WTC11 (cell line): ENCODE data around the gene NFKBIE. TPM values are rescaled to one million over a fixed set of nuclear protein-coding genes. Genes with fewer than 3 reads are reported as not detected.

Source experiments
- ATAC-seq: fragments of 200-7000 bp; cut with Tn5 transposase; 2 replicates; pipeline ENCODE4 v1.10.0; 2021; ENCODE audit warnings: mild to moderate bottlenecking, moderate library complexity
- CTCF ChIA-PET: fragments of 300-600 bp; sonication (Branson Sonifier 250); formaldehyde crosslinking; loops from one replicate; lab custom pipeline; 2021; ENCODE audit warnings: antibody characterized with exemption; lab: Charles Lee
- POLR2A ChIA-PET: fragments of 350-600 bp; sonication (Branson Sonifier 250); formaldehyde crosslinking; loops from one replicate; lab custom pipeline; 2021; ENCODE audit warnings: antibody characterized with exemption; lab: Charles Lee
- DNase-seq: peaks from one replicate; pipeline ENCODE4 v3.0.0; 2021; ENCODE audit warnings: low spot score
- H3K27ac Mint-ChIP-seq: 2 replicates; pipeline ENCODE4 v1.8.0; 2021; ENCODE audit warnings: mixed read lengths
- H3K27me3 Mint-ChIP-seq: 2 replicates; pipeline ENCODE4 v1.8.0; 2021; ENCODE audit warnings: low read depth, mild to moderate bottlenecking, moderate library complexity, mixed read lengths
- H3K36me3 Mint-ChIP-seq: 2 replicates; pipeline ENCODE4 v1.8.0; 2021; ENCODE audit warnings: mixed read lengths
- H3K4me1 Mint-ChIP-seq: 2 replicates; pipeline ENCODE4 v1.8.0; 2022; ENCODE audit warnings: mixed read lengths
- H3K4me3 Mint-ChIP-seq: 2 replicates; pipeline ENCODE4 v1.8.0; 2021; ENCODE audit warnings: mild to moderate bottlenecking, moderate library complexity, mixed read lengths
- H3K9me3 Mint-ChIP-seq: 2 replicates; pipeline ENCODE4 v1.8.0; 2021; ENCODE audit warnings: mixed read lengths
- ATF1 ChIP-seq: sonication (generic); formaldehyde crosslinking; IDR thresholded peaks from 2 replicates; pipeline ENCODE4 v1.8.1; 2023; ENCODE audit warnings: mild to moderate bottlenecking, moderate library complexity, missing genetic modification reagents
- ATF6 ChIP-seq: sonication (generic); formaldehyde crosslinking; IDR thresholded peaks from 2 replicates; pipeline ENCODE4 v1.8.1; 2023; ENCODE audit warnings: mild to moderate bottlenecking, missing genetic modification reagents
- CBFB ChIP-seq: sonication (generic); formaldehyde crosslinking; IDR thresholded peaks from 2 replicates; pipeline ENCODE4 v1.8.1; 2022; ENCODE audit warnings: mild to moderate bottlenecking, low read depth, missing genetic modification reagents
- CDX4 ChIP-seq: fragments of 250-450 bp; sonication (Bioruptor Pico); IDR thresholded peaks from 2 replicates; pipeline ENCODE4 v1.9.0; 2021; ENCODE audit warnings: moderate library complexity, mild to moderate bottlenecking, inconsistent platforms, borderline replicate concordance
- E2F4 ChIP-seq: sonication (generic); formaldehyde crosslinking; IDR thresholded peaks from 2 replicates; pipeline ENCODE4 v1.8.1; 2022; ENCODE audit warnings: low read depth, mild to moderate bottlenecking, moderate library complexity, missing genetic modification reagents, borderline replicate concordance
- E2F5 ChIP-seq: sonication (generic); formaldehyde crosslinking; IDR thresholded peaks from 2 replicates; pipeline ENCODE4 v1.8.1; 2022; ENCODE audit warnings: mild to moderate bottlenecking, moderate library complexity, missing genetic modification reagents
- ESRRA ChIP-seq: sonication (generic); formaldehyde crosslinking; IDR thresholded peaks from 2 replicates; pipeline ENCODE4 v1.8.1; 2022; ENCODE audit warnings: mild to moderate bottlenecking, missing genetic modification reagents, borderline replicate concordance
- ETV6 ChIP-seq: sonication (generic); formaldehyde crosslinking; IDR thresholded peaks from 2 replicates; pipeline ENCODE4 v1.8.1; 2022; ENCODE audit warnings: mild to moderate bottlenecking, missing genetic modification reagents
- MXD4 ChIP-seq: fragments of 250-450 bp; sonication (Bioruptor Pico); IDR thresholded peaks from 2 replicates; pipeline ENCODE4 v1.8.0; 2021; ENCODE audit warnings: mild to moderate bottlenecking, moderate library complexity, borderline replicate concordance
- NFATC4 ChIP-seq: fragments of 250-450 bp; sonication (Bioruptor Pico); IDR thresholded peaks from 2 replicates; pipeline ENCODE4 v1.9.0; 2021; ENCODE audit warnings: mild to moderate bottlenecking
- SP1 ChIP-seq: sonication (generic); formaldehyde crosslinking; conservative IDR thresholded peaks from 2 replicates; pipeline ENCODE4 v1.8.1; 2022; ENCODE audit warnings: missing genetic modification reagents
- TEAD1 ChIP-seq: sonication (generic); formaldehyde crosslinking; IDR thresholded peaks from 2 replicates; pipeline ENCODE4 v1.8.0; 2022; ENCODE audit warnings: mild to moderate bottlenecking, missing genetic modification reagents
- TEAD4 ChIP-seq: sonication (generic); formaldehyde crosslinking; IDR thresholded peaks from 2 replicates; pipeline ENCODE4 v1.8.0; 2022; ENCODE audit warnings: mild to moderate bottlenecking, missing genetic modification reagents
- ZBTB21 ChIP-seq: sonication (generic); formaldehyde crosslinking; IDR thresholded peaks from 2 replicates; pipeline ENCODE4 v1.8.1; 2023; ENCODE audit warnings: mild to moderate bottlenecking, missing genetic modification reagents, borderline replicate concordance
- ZNF219 ChIP-seq: sonication (generic); formaldehyde crosslinking; IDR thresholded peaks from 2 replicates; pipeline ENCODE4 v1.8.0; 2023; ENCODE audit warnings: missing genetic modification reagents, mild to moderate bottlenecking, borderline replicate concordance
- ZNF232 ChIP-seq: sonication (generic); formaldehyde crosslinking; IDR thresholded peaks from 2 replicates; pipeline ENCODE4 v1.8.0; 2022; ENCODE audit warnings: mild to moderate bottlenecking, missing genetic modification reagents
- ZNF281 ChIP-seq: sonication (generic); formaldehyde crosslinking; IDR thresholded peaks from 2 replicates; pipeline ENCODE4 v1.8.0; 2023; ENCODE audit warnings: mild to moderate bottlenecking, missing genetic modification reagents
- ZNF396 ChIP-seq: fragments of 250-450 bp; sonication (Bioruptor Pico); IDR thresholded peaks from 2 replicates; pipeline ENCODE4 v1.8.0; 2021; ENCODE audit warnings: mild to moderate bottlenecking, moderate library complexity, borderline replicate concordance
- ZNF416 ChIP-seq: fragments of 250-450 bp; sonication (Bioruptor Pico); IDR thresholded peaks from 2 replicates; pipeline ENCODE4 v1.9.0; 2021; ENCODE audit warnings: mild to moderate bottlenecking, inconsistent platforms
- ZNF423 ChIP-seq: fragments of 250-450 bp; sonication (Bioruptor Pico); IDR thresholded peaks from 2 replicates; pipeline ENCODE4 v2.1.2; 2022; ENCODE audit warnings: mild to moderate bottlenecking, moderate library complexity
- ZNF671 ChIP-seq: fragments of 250-450 bp; sonication (Bioruptor Pico); IDR thresholded peaks from 2 replicates; pipeline ENCODE4 v1.8.0; 2021; ENCODE audit warnings: mild to moderate bottlenecking
- total RNA-seq: library from RNA; stranded (reverse); gene quantifications from 3 replicates; pipeline ENCODE4 v1.2.3, GENCODE V29; 2021

Gene NFKBIE
- total RNA-seq, 1 experiment from 2014 or later = 10.3 TPM

GRCh38 chr6:44284121-44284520 lies 18.8 kb upstream of the NFKBIE start (continued):
- no peak for TF ChIP-seq E2F4 (CRISPR knock-in tag)
- TF ChIP-seq ZNF281 = no peak
- no peak for TF ChIP-seq ZNF219 (CRISPR knock-in tag)
- TF ChIP-seq MXD4 (CRISPR knock-in tag) = no peak
- no peak for TF ChIP-seq TEAD4 (CRISPR knock-in tag)
- no peak for TF ChIP-seq ATF6 (CRISPR knock-in tag)
- no peak for TF ChIP-seq ZNF671 (CRISPR knock-in tag)

GRCh38 chr6:44278774-44279697 lies 13.7 kb upstream of the NFKBIE start:
- Mint-ChIP-seq H3K4me3 (no peak overlapping the region), H3K36me3 (no peaks in the 10 kb centered on the region), H3K4me1 (peaks cover 5% of the 10 kb centered on the region), H3K9me3 (no peaks in the 10 kb centered on the region), H3K27me3 (peaks cover 46% of the 10 kb centered on the region), H3K27ac (no peak overlapping the region)
- DNase-seq (no peak), ATAC-seq (no peak)
- ChIA-PET POLR2A (interaction anchor here (0.8 to 1.4 kb wide), 2 partner anchors 19 to 22 kb away, joined by 3 to 5 read pairs; no protein-coding TSS in a partner anchor), CTCF (interaction anchor here (0.9 kb wide), 1 partner anchor 19 kb away, joined by 3 read pairs; no protein-coding TSS in a partner anchor)
- no peak for TF ChIP-seq NFATC4 (CRISPR knock-in tag)
- no peak for TF ChIP-seq ZNF416
- TF ChIP-seq ESRRA = no peak
- no peak for TF ChIP-seq ZNF396 (CRISPR knock-in tag)
- TF ChIP-seq CDX4 (CRISPR knock-in tag) = no peak
- TF ChIP-seq TEAD1 (CRISPR knock-in tag) = no peak
- no peak for TF ChIP-seq SP1
- no peak for TF ChIP-seq ETV6 (CRISPR knock-in tag)
- no peak for TF ChIP-seq ATF1
- no peak for TF ChIP-seq TEAD4 (CRISPR knock-in tag)
- TF ChIP-seq E2F5 (CRISPR knock-in tag) = no peak
- no peak for TF ChIP-seq ZBTB21 (CRISPR knock-in tag)
- no peak for TF ChIP-seq CBFB (CRISPR knock-in tag)
- no peak for TF ChIP-seq ZNF232
- no peak for TF ChIP-seq ZNF671 (CRISPR knock-in tag)
- no peak for TF ChIP-seq ZNF423 (CRISPR knock-in tag)
